Astrocyte (in vitro differentiated cells and primary cell): ENCODE measurements around the gene MTERF1. TPM values are rescaled to one million over a fixed set of nuclear protein-coding genes. Genes with fewer than 3 reads are reported as not detected.

ENCODE experiments used
- DNase-seq: peaks from one replicate; pipeline ENCODE4 v3.0.0-alpha.2; 2010; ENCODE audit warnings: low read depth
- FAIRE-seq: peaks from 2 replicates; lab custom pipeline; 2011; peaks lifted over from hg19 to GRCh38; lab: Jason Lieb, UNC
- H2AFZ ChIP-seq: 2 replicates; pipeline ENCODE4 v1.6.0; 2012; ENCODE audit warnings: low read depth, low read length, inconsistent platforms
- H3K27ac ChIP-seq: 2 replicates; pipeline ENCODE4 v1.5.1; 2011; ENCODE audit warnings: low read depth, low read length, inconsistent platforms
- H3K27me3 ChIP-seq: 2 replicates; pipeline ENCODE4 v1.6.0; 2011; ENCODE audit warnings: low read length, inconsistent platforms; ENCODE audit not compliant: insufficient read depth
- H3K36me3 ChIP-seq: 2 replicates; pipeline ENCODE4 v1.5.1; 2011; ENCODE audit warnings: low read length, inconsistent platforms; ENCODE audit not compliant: insufficient read depth
- H3K4me1 ChIP-seq: 2 replicates; pipeline ENCODE4 v1.5.1; 2011; ENCODE audit warnings: low read length, inconsistent platforms; ENCODE audit not compliant: insufficient read depth
- H3K4me2 ChIP-seq: 2 replicates; pipeline ENCODE4 v1.6.0; 2012; ENCODE audit warnings: low read length, inconsistent platforms
- H3K4me3 ChIP-seq: 2 replicates; pipeline ENCODE4 v1.5.1; 2011; ENCODE audit warnings: low read depth, mild to moderate bottlenecking, low read length, inconsistent platforms; ENCODE audit not compliant: insufficient read depth
- H3K79me2 ChIP-seq: 2 replicates; pipeline ENCODE4 v1.6.0; 2012; ENCODE audit warnings: mild to moderate bottlenecking, low read length, inconsistent platforms; ENCODE audit not compliant: insufficient read depth
- H3K9ac ChIP-seq: 2 replicates; pipeline ENCODE4 v1.6.0; 2012; ENCODE audit warnings: mild to moderate bottlenecking, low read length, inconsistent platforms
- H3K9me3 ChIP-seq: 2 replicates; pipeline ENCODE4 v1.5.1; 2012; ENCODE audit warnings: low read depth, mild to moderate bottlenecking, low read length, inconsistent platforms; ENCODE audit not compliant: insufficient read depth
- H4K20me1 ChIP-seq: 2 replicates; pipeline ENCODE4 v1.6.0; 2012; ENCODE audit warnings: low read length, inconsistent platforms; ENCODE audit not compliant: insufficient read depth
- H3K27ac Mint-ChIP-seq: one replicate; pipeline ENCODE4 v1.8.0; 2021; ENCODE audit warnings: mild to moderate bottlenecking, mixed read lengths; ENCODE audit not compliant: unreplicated experiment
- H3K27me3 Mint-ChIP-seq: one replicate; pipeline ENCODE4 v1.8.0; 2021; ENCODE audit warnings: low read depth, mixed read lengths; ENCODE audit not compliant: unreplicated experiment
- H3K36me3 Mint-ChIP-seq: one replicate; pipeline ENCODE4 v1.8.0; 2021; ENCODE audit warnings: low read depth, mixed read lengths; ENCODE audit not compliant: unreplicated experiment
- H3K4me1 Mint-ChIP-seq: one replicate; pipeline ENCODE4 v1.8.0; 2021; ENCODE audit warnings: low read depth, mixed read lengths; ENCODE audit not compliant: unreplicated experiment
- H3K4me3 Mint-ChIP-seq: one replicate; pipeline ENCODE4 v1.8.0; 2021; ENCODE audit warnings: mild to moderate bottlenecking, moderate library complexity, mixed read lengths; ENCODE audit not compliant: unreplicated experiment
- H3K9me3 Mint-ChIP-seq: one replicate; pipeline ENCODE4 v1.8.0; 2021; ENCODE audit warnings: mild to moderate bottlenecking, mixed read lengths; ENCODE audit not compliant: unreplicated experiment
- CTCF ChIP-seq: IDR thresholded peaks from 2 replicates; pipeline ENCODE4 v1.5.1; 2011; ENCODE audit warnings: low read depth, mild to moderate bottlenecking, inconsistent platforms, low read length, moderate library complexity; ENCODE audit not compliant: insufficient read depth
- EZH2 ChIP-seq: IDR thresholded peaks from 2 replicates; pipeline ENCODE4 v1.6.1; 2012; ENCODE audit warnings: mild to moderate bottlenecking, low read length, inconsistent platforms; ENCODE audit not compliant: insufficient read depth
- total RNA-seq: library from RNA; stranded (reverse); gene quantifications from 2 replicates; pipeline ENCODE4 v1.2.1, GENCODE V29; 2021

The MTERF1 gene
- total RNA-seq, 1 donor from 2014 or later = 10.9 TPM

- H3K4me3 Mint-ChIP-seq = no peak overlapping the region
- H3K27ac Mint-ChIP-seq = peak overlapping the region; percentile 36
- no peaks in the 10 kb centered on the region for H3K27me3 ChIP-seq
- H3K79me2 ChIP-seq = peaks cover 17% of the 10 kb centered on the region
- H3K9ac ChIP-seq = no peak overlapping the region
- peaks cover 17% of the 10 kb centered on the region for H3K4me1 Mint-ChIP-seq
- H3K27me3 Mint-ChIP-seq = no peaks in the 10 kb centered on the region
- no peak overlapping the region for H3K27ac ChIP-seq
- H3K9me3 ChIP-seq = no peaks in the 10 kb centered on the region
- H3K36me3 Mint-ChIP-seq = peaks cover 2% of the 10 kb centered on the region
- FAIRE-seq = no peak
- no peak overlapping the region for H3K4me3 ChIP-seq
- peaks cover 13% of the 10 kb centered on the region for H3K4me1 ChIP-seq
- DNase-seq = peak; percentile 84
- H3K36me3 ChIP-seq = no peaks in the 10 kb centered on the region
- H4K20me1 ChIP-seq = no peaks in the 10 kb centered on the region
- H3K9me3 Mint-ChIP-seq = peaks cover 4% of the 10 kb centered on the region
- TF ChIP-seq EZH2 (no peak), CTCF (no peak)
- H3K4me2 ChIP-seq = no peak overlapping the region
- H2AFZ ChIP-seq = no peak overlapping the region
These were observed 3.3 kb upstream of the MTERF1 start for GRCh38 chr7:91883676-91884362.

- Histone ChIP-seq H3K27ac (peak overlapping the region; percentile 67), H3K27me3 (no peaks in the 10 kb centered on the region), H3K4me3 (peak overlapping the region; percentile 97), H3K9me3 (no peaks in the 10 kb centered on the region), H3K4me1 (peaks cover 13% of the 10 kb centered on the region), H3K9ac (peak overlapping the region; percentile 90), H4K20me1 (peaks cover 9% of the 10 kb centered on the region), H2AFZ (peak overlapping the region; percentile 84), H3K79me2 (peaks cover 50% of the 10 kb centered on the region), H3K4me2 (peak overlapping the region; percentile 88), H3K36me3 (peaks cover 8% of the 10 kb centered on the region)
- Mint-ChIP-seq H3K27ac (peak overlapping the region; percentile 60), H3K36me3 (no peaks in the 10 kb centered on the region), H3K27me3 (no peaks in the 10 kb centered on the region), H3K9me3 (no peaks in the 10 kb centered on the region), H3K4me3 (peak overlapping the region; percentile 94), H3K4me1 (peaks cover 17% of the 10 kb centered on the region)
- FAIRE-seq (no peak), DNase-seq (no peak)
- TF ChIP-seq EZH2 (no peak), CTCF (no peak)
These were observed 488 bp downstream of the MTERF1 start for GRCh38 chr7:91880016-91880412.
